H1 (cell line): Measurements from ENCODE around the gene RBCK1. TPM values are rescaled to one million over a fixed set of nuclear protein-coding genes. Genes with fewer than 3 reads are reported as not detected.

Source experiments
- CTCF ChIA-PET: fragments of 300-600 bp; sonication (Branson Sonifier 250); formaldehyde crosslinking; loops from one replicate; lab custom pipeline; 2021; ENCODE audit not compliant: partially characterized antibody; lab: Charles Lee
- POLR2A ChIA-PET: fragments of 300-600 bp; sonication (Branson Sonifier 250); formaldehyde crosslinking; loops from one replicate; lab custom pipeline; 2021; ENCODE audit warnings: inconsistent platforms; ENCODE audit not compliant: partially characterized antibody; lab: Charles Lee
- DNase-seq, 2 experiments: peaks; one replicate each; pipeline versions ENCODE4 v3.0.0 to v3.0.0-alpha.2; 2010 to 2022; ENCODE audit warnings: low spot score in 2 of 2, low read depth in 1 of 2, mixed read lengths in 1 of 2
- FAIRE-seq: peaks from 2 replicates; lab custom pipeline; 2011; peaks lifted over from hg19 to GRCh38; lab: Jason Lieb, UNC
- H2AFZ ChIP-seq: 2 replicates; pipeline ENCODE4 v1.8.1; 2012; ENCODE audit warnings: low read length, inconsistent platforms
- H2AK5ac ChIP-seq: 2 replicates; pipeline ENCODE4 v1.6.1; 2013; ENCODE audit warnings: low read depth, low read length
- H2BK120ac ChIP-seq: replicated peaks from 2 replicates; pipeline ENCODE3; 2013; ENCODE audit warnings: low read depth, low read length, inconsistent platforms
- H2BK12ac ChIP-seq: 2 replicates; pipeline ENCODE4 v1.6.1; 2013; ENCODE audit warnings: low read depth, low read length
- H2BK15ac ChIP-seq: 2 replicates; pipeline ENCODE4 v1.6.1; 2013; ENCODE audit warnings: low read length
- H2BK20ac ChIP-seq: 2 replicates; pipeline ENCODE4 v1.6.1; 2013; ENCODE audit warnings: low read length
- H2BK5ac ChIP-seq: 2 replicates; pipeline ENCODE4 v1.6.1; 2013; ENCODE audit warnings: low read depth, low read length
- H3K14ac ChIP-seq: 2 replicates; pipeline ENCODE4 v1.6.1; 2013; ENCODE audit warnings: inconsistent platforms; ENCODE audit not compliant: insufficient read length
- H3K18ac ChIP-seq: 2 replicates; pipeline ENCODE4 v1.6.1; 2013; ENCODE audit warnings: low read length; ENCODE audit errors: extremely low read depth
- H3K23ac ChIP-seq: 2 replicates; pipeline ENCODE4 v1.6.1; 2013; ENCODE audit warnings: inconsistent platforms; ENCODE audit not compliant: insufficient read length
- H3K23me2 ChIP-seq: 2 replicates; pipeline ENCODE4 v1.6.1; 2013; ENCODE audit warnings: low read depth, low read length
- H3K27ac ChIP-seq: 2 replicates; pipeline ENCODE4 v1.6.1; 2011; ENCODE audit warnings: low read depth, low read length, inconsistent platforms
- H3K27me3 ChIP-seq, 4 experiments: replicated peaks in 1 of 4; 1 replicate in 1 of 4; 2 replicates in 3 of 4; pipeline versions ENCODE4 v1.6.1 to v1.8.1; 2011 to 2013; ENCODE audit warnings: low read length in 3 of 4, mild to moderate bottlenecking in 3 of 4, inconsistent platforms in 2 of 4, mixed read lengths in 2 of 4, moderate library complexity in 1 of 4; ENCODE audit not compliant: control insufficient read depth in 3 of 4, insufficient read depth in 3 of 4; ENCODE audit errors: extremely low read depth in 1 of 4
- H3K36me3 ChIP-seq, 4 experiments: 2 replicates each; pipeline versions ENCODE4 v1.6.1 to v1.8.1; 2011 to 2013; ENCODE audit warnings: mild to moderate bottlenecking in 4 of 4, low read length in 3 of 4, moderate library complexity in 2 of 4, control low read depth in 1 of 4, inconsistent platforms in 1 of 4; ENCODE audit not compliant: insufficient read depth in 4 of 4, control insufficient read depth in 2 of 4
- H3K4ac ChIP-seq: replicated peaks from 2 replicates; pipeline ENCODE3; 2013; ENCODE audit warnings: low read length, low read depth, mixed read lengths, inconsistent platforms; ENCODE audit not compliant: insufficient read length
- H3K4me1 ChIP-seq, 4 experiments: replicated peaks in 1 of 4; 1 replicate in 1 of 4; 2 replicates in 3 of 4; pipeline versions ENCODE4 v1.6.1 to v1.8.1; 2011 to 2013; ENCODE audit warnings: low read length in 3 of 4, inconsistent platforms in 2 of 4, mixed read lengths in 1 of 4; ENCODE audit not compliant: insufficient read depth in 4 of 4, control insufficient read depth in 3 of 4
- H3K4me2 ChIP-seq, 2 experiments: 2 replicates each; pipeline versions ENCODE4 v1.6.1 to v1.8.1; 2011 to 2013; ENCODE audit warnings: low read depth in 2 of 2, low read length in 2 of 2, control low read depth in 1 of 2, inconsistent platforms in 1 of 2, mild to moderate bottlenecking in 1 of 2; ENCODE audit not compliant: insufficient read depth in 1 of 2
- H3K4me3 ChIP-seq, 4 experiments: fragments of 200-600, 300-600 bp in 1 of 4; sonication (generic), shearing (Covaris generic), sonication (Bioruptor Twin) in 1 of 4; 2 replicates each; pipeline versions ENCODE4 v1.5.1 to v1.8.1; 2011 to 2016; ENCODE audit warnings: low read length in 4 of 4, low read depth in 3 of 4, control low read depth in 2 of 4, inconsistent platforms in 2 of 4, mild to moderate bottlenecking in 2 of 4, mixed read lengths in 1 of 4, moderate library complexity in 1 of 4; ENCODE audit not compliant: insufficient read depth in 2 of 4; ENCODE audit errors: extremely low read depth in 1 of 4
- H3K56ac ChIP-seq: replicated peaks from 2 replicates; pipeline ENCODE3; 2013; ENCODE audit warnings: low read depth, mild to moderate bottlenecking, mixed read lengths, low read length, inconsistent platforms; ENCODE audit not compliant: insufficient read length
- H3K79me1 ChIP-seq: 2 replicates; pipeline ENCODE4 v1.6.1; 2013; ENCODE audit warnings: low read depth, low read length, control low read depth
- H3K79me2 ChIP-seq, 2 experiments: 2 replicates each; pipeline versions ENCODE4 v1.6.1 to v1.8.1; 2012 to 2013; ENCODE audit warnings: low read length in 2 of 2, mild to moderate bottlenecking in 2 of 2, inconsistent platforms in 1 of 2; ENCODE audit not compliant: insufficient read depth in 2 of 2, control insufficient read depth in 1 of 2
- H3K9ac ChIP-seq, 4 experiments: replicated peaks in 1 of 4; 1 replicate in 1 of 4; 2 replicates in 3 of 4; pipeline versions ENCODE4 v1.6.1 to v1.8.1; 2011 to 2013; ENCODE audit warnings: low read depth in 3 of 4, low read length in 3 of 4, control low read depth in 2 of 4, mild to moderate bottlenecking in 2 of 4, moderate library complexity in 2 of 4, inconsistent platforms in 1 of 4; ENCODE audit errors: extremely low read depth in 1 of 4
- H3K9me3 ChIP-seq, 2 experiments: 2 replicates each; pipeline versions ENCODE4 v1.6.1 to v1.8.1; 2012 to 2013; ENCODE audit warnings: mild to moderate bottlenecking in 2 of 2, moderate library complexity in 2 of 2, control low read depth in 1 of 2, inconsistent platforms in 1 of 2, low read depth in 1 of 2, low read length in 1 of 2, mixed read lengths in 1 of 2; ENCODE audit not compliant: insufficient read depth in 2 of 2
- H4K20me1 ChIP-seq, 2 experiments: replicated peaks in 1 of 2; 2 replicates each; pipeline versions ENCODE3 to v1.8.1; 2011 to 2013; ENCODE audit warnings: inconsistent platforms in 2 of 2, low read length in 2 of 2, mild to moderate bottlenecking in 1 of 2; ENCODE audit not compliant: insufficient read depth in 2 of 2, control insufficient read depth in 1 of 2
- H4K5ac ChIP-seq: 2 replicates; pipeline ENCODE4 v1.6.1; 2013; ENCODE audit warnings: low read length, low read depth, mixed read lengths, inconsistent platforms; ENCODE audit not compliant: insufficient read length
- H4K8ac ChIP-seq: 2 replicates; pipeline ENCODE4 v1.8.0; 2013; ENCODE audit warnings: mild to moderate bottlenecking, moderate library complexity, low read length, inconsistent platforms; ENCODE audit not compliant: insufficient read depth; ENCODE audit errors: extremely low read depth
- H4K91ac ChIP-seq: replicated peaks from 2 replicates; pipeline ENCODE3; 2013; ENCODE audit warnings: low read length, mixed read lengths, inconsistent platforms; ENCODE audit not compliant: insufficient read length
- CTBP2 ChIP-seq: IDR thresholded peaks from 2 replicates; pipeline ENCODE4 v1.7.0; 2011; ENCODE audit warnings: borderline replicate concordance, mild to moderate bottlenecking, moderate library complexity, mixed read lengths, low read length; ENCODE audit not compliant: insufficient read depth, insufficient read length
- EZH2 ChIP-seq: fragments of 200-600 bp; sonication (generic); IDR thresholded peaks from 2 replicates; pipeline ENCODE4 v1.7.1; 2012; ENCODE audit warnings: low read depth, mild to moderate bottlenecking, moderate library complexity, low read length, inconsistent platforms; ENCODE audit not compliant: severe bottlenecking
- WGBS, 2 experiments: shearing (Covaris generic) in 1 of 2; methylation state at CpG; one replicate each; pipeline versions ENCODE4 v1.1.6 to v1.1.7; 2013 to 2015; ENCODE audit warnings: low lambda C conversion rate in 2 of 2, mixed read lengths in 2 of 2, inconsistent platforms in 1 of 2, low coverage in 1 of 2, missing lambda C conversion rate in 1 of 2; ENCODE audit not compliant: insufficient replicate concordance in 2 of 2, insufficient coverage in 1 of 2, insufficient read length in 1 of 2; ENCODE audit errors: extremely low coverage in 1 of 2, missing lambda C conversion rate in 1 of 2; 5-methylcytosine and 5-hydroxymethylcytosine counted together
- polyA plus RNA-seq, 7 experiments: library from polyadenylated mRNA; depleted of rRNA in 3 of 7; stranded (reverse) in 5 of 7; unstranded in 2 of 7; fragments of >200 nt in 5 of 7; fragments of 200-250 nt in 2 of 7; gene quantifications; 1 replicate in 5 of 7; 2 replicates in 1 of 7; 4 replicates in 1 of 7; pipeline versions ENCODE4 v1.2.1 to v1.2.3, GENCODE V29; 2011 to 2013; ENCODE audit warnings: missing spikeins in 2 of 7, mixed read lengths in 2 of 7
- total RNA-seq: library from RNA; stranded (reverse); fragmentation: NEBNext Ultra II Directional; extraction: Animal tissue kit (Norgen Biotek cat#: 25700); gene quantifications from 2 replicates; pipeline ENCODE4 v1.2.1, GENCODE V29; 2021

Gene RBCK1
- total and polyA plus RNA-seq, 2 of the 8 experiments (the other 6 are each of a cell fraction or from before 2014, with no cell fraction given): 43.1 to 54.7 TPM

- H3K4me2 ChIP-seq: peak overlapping the region; percentile 61 to 92
- no peak overlapping the region for H2BK120ac ChIP-seq
- H3K4me1 ChIP-seq: peaks cover 0 to 7% (median 1%) of the 10 kb centered on the region in 4 experiments; a peak in 3 of 7 replicates
- H2AFZ ChIP-seq: no peak overlapping the region
- no peak overlapping the region for H3K27ac ChIP-seq
- H3K14ac ChIP-seq: no peak overlapping the region
- no peak overlapping the region for H2BK20ac ChIP-seq
- WGBS, 2 experiments: 72% methylated on average over 8 of the region's 8 CpGs; no CpG with 5 or more reads in 1 of the 2 experiments
- no peak overlapping the region for H2BK15ac ChIP-seq
- POLR2A ChIA-PET: interaction anchor here (0.7 to 15.2 kb wide), 15 partner anchors 8 to 162 kb away, joined by 3 to 263 read pairs (median 6); partner anchors contain the start of genes CSNK2A1 and NRSN2
- peak overlapping the region; percentile 5; the same call in 1 of the 2 replicates for H2BK12ac ChIP-seq
- no peak overlapping the region for H3K4ac ChIP-seq
- no peaks in the 10 kb centered on the region for H3K9me3 ChIP-seq
- H3K79me1 ChIP-seq: no peaks in the 10 kb centered on the region; the same call in 1 of the 2 replicates
- no peak overlapping the region for H3K56ac ChIP-seq
- peak overlapping the region; percentile 59; the same call in 1 of the 2 replicates for H4K8ac ChIP-seq
- H3K23me2 ChIP-seq: peaks cover 7% of the 10 kb centered on the region; the same call in 1 of the 2 replicates
- DNase-seq (no peak), FAIRE-seq (no peak)
- H3K18ac ChIP-seq: no peak overlapping the region
- H2BK5ac ChIP-seq: no peak overlapping the region
- H3K9ac ChIP-seq: no peak overlapping the region
- H4K91ac ChIP-seq: no peak overlapping the region
- TF ChIP-seq CTBP2 (no peak), EZH2 (peak; percentile 4)
- CTCF ChIA-PET: interaction anchor here (0.7 to 4.3 kb wide), 8 partner anchors 11 to 76 kb away, joined by 3 to 18 read pairs (median 3); no protein-coding TSS in a partner anchor
- H3K23ac ChIP-seq: no peak overlapping the region
- H3K4me3 ChIP-seq: peak overlapping the region; percentile 12 to 87 (median 24); a peak in 4 of 8 replicates
- H3K79me2 ChIP-seq: peaks cover 0 to 3% of the 10 kb centered on the region in 2 experiments; a peak in 1 of 4 replicates
- peak overlapping the region; percentile 95; the same call in 1 of the 2 replicates for H2AK5ac ChIP-seq
- H3K27me3 ChIP-seq: peaks cover 0 to 15% (median 8%) of the 10 kb centered on the region in 4 experiments; a peak in 5 of 7 replicates
- peaks cover 3 to 7% of the 10 kb centered on the region in 2 experiments for H4K20me1 ChIP-seq
- H4K5ac ChIP-seq: no peak overlapping the region
- 0 out of 8 replicates have a peak, but pooled peaks cover 0 to 2% (median 0%) of the 10 kb centered on the region in 4 experiments for H3K36me3 ChIP-seq
These were observed 25.6 kb upstream of the RBCK1 start for GRCh38 chr20:382291-383115.
